ENCODE data around the gene FEZ2. TPM values are rescaled to one million over a fixed set of nuclear protein-coding genes. Genes with fewer than 3 reads are reported as not detected.

Gene FEZ2
- total RNA-seq, 2 experiments from 2014 or later: 6.5 to 8.2 TPM

DNA sequence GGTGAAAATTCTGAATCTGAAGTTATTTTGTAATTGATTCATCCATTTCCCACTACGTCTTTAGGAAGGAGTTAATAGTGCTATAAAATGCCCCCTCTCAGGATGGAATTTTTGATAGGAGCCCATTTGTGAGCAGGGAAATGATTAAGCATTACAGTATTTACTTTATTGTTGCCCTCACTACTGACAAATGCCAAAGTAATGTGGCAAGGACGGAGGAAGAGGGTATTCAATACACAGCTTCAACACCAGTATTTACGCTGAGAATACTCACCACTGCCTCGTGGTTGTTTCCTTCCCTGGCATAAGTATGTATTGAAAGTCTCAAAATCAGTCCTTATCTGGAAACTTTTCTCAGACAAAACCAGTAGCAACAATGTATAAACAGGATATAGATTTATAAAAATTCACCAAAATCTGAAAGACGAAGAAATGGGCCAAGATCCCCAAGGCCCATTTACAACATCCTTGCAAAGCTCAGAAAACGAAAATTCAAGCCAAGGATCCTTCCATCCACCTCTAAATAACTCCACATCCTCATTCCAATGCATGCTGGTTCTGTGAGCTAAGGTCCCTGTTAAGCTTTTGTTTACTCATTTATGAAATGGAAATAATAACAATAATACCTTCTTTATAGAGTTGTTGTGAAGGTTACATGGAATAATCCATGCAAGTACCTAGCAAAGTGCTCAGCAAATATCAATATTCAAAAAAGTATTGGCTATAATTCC lies 29.3 kb downstream of the FEZ2 start:
- DNase-seq: no peak
- H3K9me3 Mint-ChIP-seq: no peaks in the 10 kb centered on the region
- no peak overlapping the region for H3K4me3 Mint-ChIP-seq
- no peaks in the 10 kb centered on the region for H3K27me3 Mint-ChIP-seq (ENCODE audit: low read depth)
- intact Hi-C loops (cut with micrococcal nuclease): no loop called here
- H3K36me3 Mint-ChIP-seq (ENCODE audit: low read depth): peaks cover 28% of the 10 kb centered on the region
- no peaks in the 10 kb centered on the region for H3K4me1 Mint-ChIP-seq (ENCODE audit: low read depth)
- H3K27ac Mint-ChIP-seq: no peak overlapping the region
- CTCF ChIA-PET: no interaction called here

- CTCF ChIA-PET: no interaction called here
- no peaks in the 10 kb centered on the region for H3K9me3 Mint-ChIP-seq
- no peak for DNase-seq
- no peaks in the 10 kb centered on the region for H3K27me3 Mint-ChIP-seq (ENCODE audit: low read depth)
- peaks cover 26% of the 10 kb centered on the region for H3K36me3 Mint-ChIP-seq (ENCODE audit: low read depth)
- intact Hi-C loops (cut with micrococcal nuclease): no loop called here
- H3K4me1 Mint-ChIP-seq (ENCODE audit: low read depth): no peaks in the 10 kb centered on the region
- no peak overlapping the region for H3K27ac Mint-ChIP-seq
- H3K4me3 Mint-ChIP-seq: no peak overlapping the region
These were observed 30.1 kb downstream of the FEZ2 start for GRCh38 chr2:36567711-36568408.

DNA sequence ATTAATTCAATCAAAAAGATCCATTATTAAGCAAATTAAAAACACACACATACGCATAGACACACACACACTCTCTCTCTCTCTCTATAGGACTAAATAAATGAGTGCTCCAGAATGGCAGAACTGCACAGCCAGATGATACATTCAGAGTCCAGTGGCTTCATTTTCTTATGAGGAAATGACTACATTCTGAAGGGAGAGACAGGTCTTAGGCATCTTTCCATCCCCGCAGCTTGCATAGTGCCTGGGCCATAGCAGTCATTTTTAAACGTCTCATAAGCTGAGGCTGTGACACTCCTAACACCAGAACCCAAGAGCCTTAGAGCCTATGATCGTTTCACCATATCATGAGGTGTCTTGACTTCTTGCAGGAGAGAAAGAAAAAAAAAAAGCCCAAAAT lies 31.1 kb downstream of the FEZ2 start:
- H3K27me3 Mint-ChIP-seq (ENCODE audit: low read depth): no peaks in the 10 kb centered on the region
- no peak overlapping the region for H3K27ac Mint-ChIP-seq
- peaks cover 1% of the 10 kb centered on the region for H3K4me1 Mint-ChIP-seq (ENCODE audit: low read depth)
- H3K4me3 Mint-ChIP-seq: no peak overlapping the region
- intact Hi-C loops (cut with micrococcal nuclease): no loop called here
- peaks cover 19% of the 10 kb centered on the region for H3K36me3 Mint-ChIP-seq (ENCODE audit: low read depth)
- DNase-seq: no peak
- H3K9me3 Mint-ChIP-seq: no peaks in the 10 kb centered on the region
- CTCF ChIA-PET: no interaction called here

- CTCF ChIA-PET: no interaction called here
- Mint-ChIP-seq H3K27me3 (ENCODE audit: low read depth) (no peaks in the 10 kb centered on the region), H3K36me3 (ENCODE audit: low read depth) (peaks cover 24% of the 10 kb centered on the region), H3K4me3 (no peak overlapping the region), H3K27ac (no peak overlapping the region), H3K4me1 (ENCODE audit: low read depth) (peaks cover 1% of the 10 kb centered on the region), H3K9me3 (no peaks in the 10 kb centered on the region)
- intact Hi-C loops (cut with micrococcal nuclease): no loop called here
- no peak for DNase-seq
These were observed 32.3 kb downstream of the FEZ2 start for GRCh38 chr2:36565712-36566111.

DNA sequence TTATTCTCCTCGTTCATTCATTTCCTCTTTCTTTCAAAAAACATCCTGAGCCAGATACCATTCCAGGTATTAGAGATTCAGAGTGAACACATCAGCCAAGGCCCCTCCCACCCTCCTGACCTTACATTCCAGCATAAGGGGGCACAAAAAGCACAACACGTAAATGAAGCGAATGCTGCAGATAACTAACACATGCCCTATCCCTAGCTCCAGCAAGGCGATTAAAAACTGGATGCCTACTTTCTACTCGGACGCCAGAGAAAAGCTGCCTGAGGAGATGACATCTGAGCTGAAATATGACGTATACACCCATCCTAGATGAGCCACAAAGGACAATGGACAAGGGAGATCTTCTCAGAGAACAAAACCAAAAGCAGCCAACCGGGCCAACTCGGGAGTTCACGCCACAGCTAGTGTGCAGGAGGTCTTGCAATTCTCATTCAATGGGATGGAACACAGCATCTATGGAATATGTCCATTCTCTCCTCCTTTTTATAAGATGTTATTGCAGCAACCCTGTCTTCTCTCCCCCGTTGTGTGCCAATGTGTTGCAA lies 33.5 kb downstream of the FEZ2 start:
- no peaks in the 10 kb centered on the region for H3K27me3 Mint-ChIP-seq (ENCODE audit: low read depth)

DNA sequence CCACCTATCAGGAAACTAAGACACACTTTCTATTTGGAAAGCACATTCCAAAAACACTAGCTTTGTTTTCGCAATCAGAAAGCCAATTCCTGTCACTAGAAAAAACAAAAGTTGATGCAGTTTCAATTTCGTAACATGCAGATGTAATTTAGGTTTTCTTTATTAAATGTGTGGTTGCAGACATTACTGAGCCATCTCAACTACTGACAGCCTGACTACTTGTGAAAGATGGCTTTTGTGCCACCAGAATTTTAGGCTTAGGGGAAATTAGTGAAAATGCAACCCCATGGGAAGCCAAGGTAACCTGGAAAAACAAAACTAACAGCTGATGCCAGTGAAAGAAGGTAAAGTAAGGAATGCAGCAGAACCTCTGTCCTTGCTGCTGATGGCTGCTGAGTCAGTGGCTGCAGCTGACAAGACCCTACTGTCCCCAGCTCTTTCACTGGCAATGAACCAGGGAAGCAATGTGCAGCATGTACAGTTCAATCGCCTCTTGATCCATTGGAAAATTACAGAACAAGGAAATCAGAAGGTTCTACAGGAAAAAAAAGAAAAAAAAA lies 34.9 kb downstream of the FEZ2 start:
- no peaks in the 10 kb centered on the region for H3K9me3 Mint-ChIP-seq
- peaks cover 32% of the 10 kb centered on the region for H3K36me3 Mint-ChIP-seq (ENCODE audit: low read depth)
- CTCF ChIA-PET: no interaction called here
- DNase-seq: no peak
- H3K4me1 Mint-ChIP-seq (ENCODE audit: low read depth): peaks cover 1% of the 10 kb centered on the region
- no peak overlapping the region for H3K27ac Mint-ChIP-seq
- intact Hi-C loops (cut with micrococcal nuclease): no loop called here
- H3K4me3 Mint-ChIP-seq: no peak overlapping the region
- H3K27me3 Mint-ChIP-seq (ENCODE audit: low read depth): no peaks in the 10 kb centered on the region

More for the DNA sequence above, 33.5 kb downstream of the FEZ2 start:
- Mint-ChIP-seq H3K4me3 (no peak overlapping the region), H3K36me3 (ENCODE audit: low read depth) (peaks cover 28% of the 10 kb centered on the region), H3K27ac (no peak overlapping the region), H3K4me1 (ENCODE audit: low read depth) (peaks cover 1% of the 10 kb centered on the region), H3K9me3 (no peaks in the 10 kb centered on the region)
- CTCF ChIA-PET: no interaction called here
- no peak for DNase-seq
- intact Hi-C loops (cut with micrococcal nuclease): no loop called here

DNA sequence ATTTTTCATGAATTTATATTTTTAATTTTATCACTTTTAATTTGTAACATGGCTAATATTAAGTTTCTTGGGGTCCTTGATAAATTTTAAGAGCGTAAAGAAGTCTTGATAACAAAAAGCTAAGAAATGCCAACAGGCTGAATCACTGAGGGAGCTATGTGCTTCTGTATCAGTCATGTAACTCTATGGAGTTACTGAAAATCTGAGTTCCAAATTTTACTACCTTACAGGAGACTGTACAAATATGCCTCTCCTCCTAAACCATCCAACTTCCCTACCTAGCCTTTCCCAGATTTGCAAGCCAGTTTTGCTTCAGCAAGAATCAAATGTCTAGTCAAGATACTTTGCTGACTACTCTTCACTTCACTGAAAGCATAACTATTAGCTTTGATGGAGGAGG lies 35.7 kb downstream of the FEZ2 start:
- H3K4me1 Mint-ChIP-seq (ENCODE audit: low read depth): peaks cover 1% of the 10 kb centered on the region
- no peak overlapping the region for H3K4me3 Mint-ChIP-seq
- intact Hi-C loops (cut with micrococcal nuclease): no loop called here
- no peaks in the 10 kb centered on the region for H3K9me3 Mint-ChIP-seq
- no peak overlapping the region for H3K27ac Mint-ChIP-seq
- peaks cover 27% of the 10 kb centered on the region for H3K36me3 Mint-ChIP-seq (ENCODE audit: low read depth)
- H3K27me3 Mint-ChIP-seq (ENCODE audit: low read depth): no peaks in the 10 kb centered on the region
- CTCF ChIA-PET: no interaction called here
- no peak for DNase-seq

DNA sequence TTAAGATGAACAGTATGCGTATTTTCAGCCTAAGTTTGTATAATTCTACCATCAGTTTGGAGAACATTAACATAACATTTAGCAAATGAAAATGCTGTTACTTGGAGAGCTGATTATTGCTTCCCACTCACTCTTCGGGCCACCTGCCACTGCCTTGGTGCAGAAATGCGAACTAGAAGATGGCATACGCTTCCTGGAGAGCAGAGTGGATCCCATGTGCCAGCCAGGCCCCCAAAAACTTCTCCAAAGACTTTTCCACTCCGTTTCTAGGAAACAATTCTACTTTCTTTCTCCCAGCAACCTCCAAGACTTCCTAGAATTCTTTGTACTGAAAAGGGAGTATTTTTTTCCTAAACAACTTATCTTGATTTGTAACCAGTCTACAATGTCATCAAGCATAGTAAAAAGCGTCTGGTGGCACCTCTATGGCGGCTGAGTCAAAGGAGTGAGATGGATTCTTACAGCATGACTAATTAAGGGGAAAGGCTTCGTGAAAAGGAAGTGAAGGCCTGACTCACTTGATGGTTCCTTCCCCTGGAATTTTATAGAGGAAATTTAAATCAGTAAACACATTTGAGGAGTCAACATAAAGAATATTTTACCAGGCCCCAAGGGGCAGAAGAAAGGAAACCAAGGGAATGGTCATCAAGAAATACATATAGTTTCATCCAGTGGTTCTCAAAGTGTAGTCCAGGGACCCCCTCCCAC lies 36.6 kb downstream of the FEZ2 start:
- Mint-ChIP-seq H3K9me3 (no peaks in the 10 kb centered on the region), H3K36me3 (ENCODE audit: low read depth) (peaks cover 21% of the 10 kb centered on the region), H3K27me3 (ENCODE audit: low read depth) (no peaks in the 10 kb centered on the region), H3K4me3 (no peak overlapping the region), H3K27ac (no peak overlapping the region), H3K4me1 (ENCODE audit: low read depth) (peaks cover 1% of the 10 kb centered on the region)
- CTCF ChIA-PET: no interaction called here
- intact Hi-C loops (cut with micrococcal nuclease): no loop called here
- DNase-seq: no peak

- Mint-ChIP-seq H3K9me3 (no peaks in the 10 kb centered on the region), H3K27ac (no peak overlapping the region), H3K4me1 (ENCODE audit: low read depth) (peaks cover 1% of the 10 kb centered on the region), H3K4me3 (no peak overlapping the region), H3K36me3 (ENCODE audit: low read depth) (peaks cover 22% of the 10 kb centered on the region), H3K27me3 (ENCODE audit: low read depth) (no peaks in the 10 kb centered on the region)
- DNase-seq: no peak
- CTCF ChIA-PET: interaction anchor here (0.6 kb wide), 1 partner anchor 102 kb away, joined by 3 read pairs; no protein-coding TSS in a partner anchor
- intact Hi-C loops (cut with micrococcal nuclease): no loop called here
These were observed 37.2 kb downstream of the FEZ2 start for GRCh38 chr2:36560726-36561125.

- H3K27me3 Mint-ChIP-seq (ENCODE audit: low read depth): no peaks in the 10 kb centered on the region
- peaks cover 26% of the 10 kb centered on the region for H3K36me3 Mint-ChIP-seq (ENCODE audit: low read depth)
- DNase-seq: no peak
- intact Hi-C loops (cut with micrococcal nuclease): no loop called here
- H3K4me3 Mint-ChIP-seq: no peak overlapping the region
- no peak overlapping the region for H3K27ac Mint-ChIP-seq
- H3K9me3 Mint-ChIP-seq: no peaks in the 10 kb centered on the region
- H3K4me1 Mint-ChIP-seq (ENCODE audit: low read depth): peaks cover 1% of the 10 kb centered on the region
- CTCF ChIA-PET: interaction anchor here (0.9 kb wide), 1 partner anchor 189 kb away, joined by 3 read pairs; no protein-coding TSS in a partner anchor
These were observed 38.6 kb downstream of the FEZ2 start for GRCh38 chr2:36559221-36559942.

DNA sequence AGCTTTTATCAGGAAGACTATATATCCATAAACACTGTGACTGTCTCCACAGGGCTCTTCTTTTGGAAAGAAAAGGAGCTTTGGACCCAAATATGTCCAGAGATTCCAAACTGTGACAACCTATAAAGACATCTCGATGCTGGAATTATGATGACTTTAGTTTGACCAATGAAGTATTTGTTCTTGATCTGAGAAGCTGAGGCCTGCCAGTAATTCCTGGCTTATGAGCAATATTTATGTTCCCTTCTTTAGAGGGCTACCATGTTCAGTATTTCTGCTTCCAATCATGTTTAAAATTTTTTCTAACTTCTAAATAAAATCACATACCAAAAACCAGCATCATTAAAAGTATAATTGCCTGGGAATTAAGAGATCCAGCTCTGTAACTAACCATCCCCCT lies 41.1 kb downstream of the FEZ2 start:
- Mint-ChIP-seq H3K27ac (no peak overlapping the region), H3K4me3 (no peak overlapping the region), H3K36me3 (ENCODE audit: low read depth) (peaks cover 28% of the 10 kb centered on the region), H3K9me3 (no peaks in the 10 kb centered on the region), H3K27me3 (ENCODE audit: low read depth) (no peaks in the 10 kb centered on the region), H3K4me1 (ENCODE audit: low read depth) (no peaks in the 10 kb centered on the region)
- no peak for DNase-seq
- CTCF ChIA-PET: no interaction called here
- intact Hi-C loops (cut with micrococcal nuclease): no loop called here

DNA sequence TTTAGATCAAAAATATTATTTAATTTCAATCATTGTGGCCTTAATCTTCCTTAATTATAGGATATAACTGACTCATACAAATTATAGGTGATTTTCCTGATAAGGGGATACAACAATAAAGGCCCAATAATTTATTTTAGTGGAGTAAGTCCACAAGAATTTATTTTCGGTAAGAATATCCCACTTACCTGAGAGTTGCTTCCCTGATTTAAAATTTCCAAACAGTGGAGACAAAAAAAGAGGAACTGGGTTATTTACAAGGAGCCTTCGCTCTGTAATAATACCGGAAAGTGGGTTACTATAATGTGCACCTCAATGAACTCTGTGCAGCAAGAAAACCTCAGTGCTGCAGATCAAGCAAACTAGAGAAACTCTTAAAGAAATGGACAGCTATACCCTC lies 42.2 kb downstream of the FEZ2 start:
- intact Hi-C loops (cut with micrococcal nuclease): no loop called here
- CTCF ChIA-PET: no interaction called here
- Mint-ChIP-seq H3K9me3 (no peaks in the 10 kb centered on the region), H3K36me3 (ENCODE audit: low read depth) (peaks cover 23% of the 10 kb centered on the region), H3K27me3 (ENCODE audit: low read depth) (no peaks in the 10 kb centered on the region), H3K4me3 (no peak overlapping the region), H3K27ac (no peak overlapping the region), H3K4me1 (ENCODE audit: low read depth) (no peaks in the 10 kb centered on the region)
- DNase-seq: no peak
